Activated gamma-delta T cell treated with anti-CD3 and anti-CD28 coated beads, Interleukin-2, amount 50 U/mL, for 16 hours (primary cell): ENCODE data around the gene IL1RAP.

Experiments used
- DNase-seq: peaks from one replicate; pipeline ENCODE4 v3.0.0-alpha.2; 2020; ENCODE audit warnings: low read depth

IL1RAP gene

GRCh38 chr3:190579514-190580137, 65.7 kb downstream of the IL1RAP start:
- DNase-seq = no peak

DNA sequence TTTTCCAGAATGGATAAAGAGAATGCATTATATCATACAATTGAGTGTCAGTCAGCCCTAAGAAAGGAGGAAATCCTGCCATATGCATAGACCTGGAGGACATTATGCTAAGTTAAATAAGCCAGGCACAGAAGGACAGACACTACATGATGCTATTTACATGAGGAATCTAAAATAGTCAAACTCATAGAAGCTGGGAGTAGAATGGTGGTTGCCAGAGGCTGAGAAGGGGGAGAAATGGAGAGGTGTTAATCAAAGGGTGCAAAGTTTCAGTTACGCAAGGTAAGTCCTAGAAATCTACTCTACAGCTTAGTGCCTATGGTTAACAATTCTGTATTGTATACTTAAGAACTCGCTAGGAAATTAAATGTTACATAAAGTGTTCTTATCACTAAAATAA, 66.5 kb downstream of the IL1RAP start:
- DNase-seq = no peak

GRCh38 chr3:190581041-190581541, 67.2 kb downstream of the IL1RAP start:
- no peak for DNase-seq

GRCh38 chr3:190582667-190583066, 68.8 kb downstream of the IL1RAP start:
- no peak for DNase-seq

DNA sequence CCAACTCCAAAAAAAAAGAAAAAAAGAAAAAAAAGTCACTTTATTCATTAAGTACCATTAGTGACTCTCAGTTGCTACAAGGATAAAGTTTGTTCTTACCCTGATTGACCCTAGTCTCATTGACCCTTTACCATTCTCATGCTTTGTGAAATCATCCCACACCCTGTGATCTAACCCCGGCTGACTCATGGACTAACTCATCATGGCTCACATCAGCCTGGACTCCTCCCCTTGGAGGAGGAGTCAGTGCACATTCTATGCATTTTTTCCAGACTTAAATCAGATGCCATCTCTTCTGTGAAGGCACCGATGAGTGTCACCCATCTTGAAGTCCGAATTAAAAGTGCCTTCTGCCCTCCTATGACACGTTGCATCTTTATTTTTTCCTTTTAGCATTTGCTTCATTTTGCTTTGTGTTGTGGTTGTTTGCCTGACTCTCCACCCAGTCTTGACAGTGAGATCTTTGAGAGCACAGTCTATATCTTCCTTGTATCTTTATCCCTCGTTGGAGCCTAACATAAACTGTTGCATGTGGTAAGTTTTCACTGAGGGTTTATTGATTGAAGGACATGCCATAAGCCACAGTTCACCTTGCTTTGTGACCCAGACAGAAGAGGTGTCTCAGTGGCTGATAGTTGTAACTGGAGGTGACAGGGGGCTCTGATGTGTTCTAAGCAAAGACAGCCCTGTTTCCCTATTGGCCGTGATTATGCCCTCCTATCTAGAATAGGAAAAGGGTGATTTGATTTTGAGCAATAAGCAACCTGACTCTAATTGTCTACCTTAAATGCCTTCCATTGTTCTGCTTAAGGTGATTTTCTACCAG, 72.1 kb downstream of the IL1RAP start:
- DNase-seq = no peak

- DNase-seq = no peak
These were observed 72.7 kb downstream of the IL1RAP start for GRCh38 chr3:190586631-190587011.

DNA sequence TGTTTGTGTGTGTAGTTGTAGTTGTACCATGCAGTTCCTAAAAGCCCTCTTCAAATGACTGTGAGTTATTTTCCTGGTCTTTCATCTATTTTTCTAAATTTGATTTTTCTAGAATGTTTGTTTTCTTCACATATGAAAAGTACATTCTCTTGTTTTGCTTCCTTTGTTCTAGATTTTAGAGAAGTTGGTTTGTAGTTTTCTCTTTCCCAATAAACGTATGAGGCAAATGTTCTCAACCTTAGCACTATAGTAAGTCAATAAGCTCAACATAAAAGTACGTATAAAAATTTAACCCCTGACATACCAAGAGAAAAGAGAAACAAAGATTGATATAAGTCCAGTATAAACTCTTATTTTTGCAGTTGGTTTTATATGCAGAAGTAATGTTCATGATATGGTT, 74.7 kb downstream of the IL1RAP start:
- DNase-seq = no peak

DNA sequence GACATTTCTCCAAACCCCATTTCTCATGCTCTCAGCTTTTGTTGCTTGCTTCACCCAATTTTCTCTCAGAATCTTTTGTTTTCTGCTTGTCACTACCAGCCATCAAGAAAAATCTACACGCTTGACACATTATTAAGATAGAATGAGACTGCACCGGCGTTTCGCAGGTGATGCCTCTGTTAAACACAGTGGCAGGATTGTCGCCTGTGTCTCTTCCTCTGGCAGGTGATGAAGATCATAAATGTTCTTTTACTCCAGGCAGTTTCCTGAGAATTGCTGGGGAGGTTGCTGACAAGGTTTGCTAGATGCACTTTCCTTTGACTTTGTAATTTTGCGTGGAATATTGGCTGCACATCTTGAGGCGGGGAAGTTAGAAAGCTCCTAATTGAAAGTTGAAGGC, 75.4 kb downstream of the IL1RAP start:
- no peak for DNase-seq

- DNase-seq = no peak
These were observed 77.2 kb downstream of the IL1RAP start for GRCh38 chr3:190591080-190591479.

DNA sequence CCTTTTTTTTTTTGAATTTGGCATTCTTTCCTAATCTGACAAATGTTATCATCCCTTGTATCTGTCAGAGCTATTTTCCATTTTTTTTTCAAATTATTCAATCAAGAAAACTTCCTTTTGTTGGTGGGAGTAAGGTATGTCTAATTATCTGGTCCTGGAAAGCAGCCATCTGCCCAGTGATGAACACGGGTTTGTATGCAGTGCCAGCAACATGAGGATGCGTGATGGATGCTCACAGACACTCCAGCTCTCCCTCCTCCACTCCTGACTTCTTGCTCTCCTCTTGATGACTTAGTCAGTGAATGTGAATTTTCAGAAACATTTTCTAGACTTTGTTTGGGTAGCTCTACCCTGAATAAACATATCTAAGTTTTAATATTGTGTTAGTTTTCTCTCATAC, 79.2 kb downstream of the IL1RAP start:
- DNase-seq = no peak

DNA sequence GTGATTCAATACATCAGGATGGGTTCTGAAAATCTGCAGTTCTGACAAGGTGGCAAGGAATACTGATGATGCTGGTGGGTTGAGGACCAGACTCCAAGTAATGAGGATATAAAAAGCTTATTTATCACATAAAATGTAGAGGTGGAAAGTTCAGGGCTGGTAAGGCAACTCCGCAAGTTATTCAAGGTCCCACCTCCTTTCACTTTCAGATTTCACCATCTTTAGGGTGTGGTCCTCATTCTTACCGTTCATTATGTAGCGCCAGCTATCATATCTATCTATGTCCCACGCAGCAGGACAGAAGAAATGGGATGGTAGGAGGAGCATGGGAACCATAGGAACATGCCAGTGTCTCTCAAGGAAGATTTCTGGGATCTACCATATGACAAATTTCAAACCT, 80.3 kb downstream of the IL1RAP start:
- DNase-seq = no peak

- no peak for DNase-seq
These were observed 81.4 kb downstream of the IL1RAP start for GRCh38 chr3:190595179-190595795.

DNA sequence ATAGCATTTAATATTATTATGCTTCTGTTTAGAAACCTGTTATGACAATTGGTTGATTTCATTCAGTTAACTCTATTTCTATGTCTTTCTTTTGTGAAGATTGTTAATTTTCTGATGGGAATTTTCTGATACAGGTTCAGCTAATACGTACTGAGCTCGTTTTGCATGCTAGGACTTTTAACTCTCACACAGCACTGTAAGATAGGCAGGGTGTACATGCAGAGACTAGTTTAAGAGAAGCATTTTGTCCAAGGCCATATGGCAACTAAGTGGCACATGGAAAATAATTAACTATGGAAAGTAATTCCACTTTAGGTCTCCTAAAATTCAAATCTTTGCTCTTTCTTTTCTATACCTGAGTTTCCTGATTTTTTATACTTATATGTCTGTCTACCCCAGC, 81.9 kb downstream of the IL1RAP start:
- no peak for DNase-seq

DNA sequence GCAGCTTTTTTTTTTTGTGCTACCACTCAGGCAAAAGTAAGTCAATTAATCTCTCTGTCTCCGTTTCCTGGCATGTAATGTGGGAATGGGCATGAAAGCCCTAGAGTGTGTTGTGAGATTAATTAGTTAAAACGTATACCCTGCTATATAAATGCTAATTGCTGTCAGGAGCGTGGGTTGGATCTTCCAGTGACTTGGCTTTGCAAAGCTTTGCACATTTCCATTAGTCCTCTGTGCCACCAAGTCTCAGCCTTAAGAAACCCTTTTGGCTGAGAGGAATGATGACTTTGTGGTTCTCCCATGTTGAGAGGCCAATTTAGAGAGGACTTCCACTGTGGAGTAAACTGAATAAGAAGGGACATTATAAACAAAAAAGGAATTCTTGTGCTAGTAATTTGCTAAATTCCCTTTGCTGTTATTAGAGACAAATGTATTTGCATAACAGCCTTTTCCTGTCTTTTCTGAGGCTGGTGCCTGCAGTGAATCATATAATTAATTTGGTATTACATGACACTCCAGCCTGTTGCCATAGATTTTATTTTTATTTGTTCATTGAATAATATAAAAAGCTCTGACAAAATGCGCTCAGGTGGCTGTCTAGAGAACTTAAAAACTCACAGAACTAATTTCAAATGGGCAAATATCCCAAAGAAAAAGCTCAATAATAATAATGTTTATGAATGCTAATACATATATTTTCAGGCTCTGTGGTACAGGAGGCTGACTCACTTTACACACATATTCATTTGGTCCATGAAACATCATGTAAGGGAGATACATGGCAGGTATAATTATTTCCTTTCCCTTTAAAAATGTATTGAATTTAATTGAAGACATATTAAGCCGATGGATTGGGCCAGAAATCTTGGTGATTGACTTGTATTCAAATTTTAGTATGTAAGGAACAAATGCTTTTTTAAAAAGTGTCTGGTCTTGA, 82.7 kb downstream of the IL1RAP start:
- DNase-seq = no peak

- DNase-seq = no peak
These were observed 83.4 kb downstream of the IL1RAP start for GRCh38 chr3:190597291-190597690.

- DNase-seq = no peak
These were observed 87.7 kb downstream of the IL1RAP start for GRCh38 chr3:190601622-190602021.

DNA sequence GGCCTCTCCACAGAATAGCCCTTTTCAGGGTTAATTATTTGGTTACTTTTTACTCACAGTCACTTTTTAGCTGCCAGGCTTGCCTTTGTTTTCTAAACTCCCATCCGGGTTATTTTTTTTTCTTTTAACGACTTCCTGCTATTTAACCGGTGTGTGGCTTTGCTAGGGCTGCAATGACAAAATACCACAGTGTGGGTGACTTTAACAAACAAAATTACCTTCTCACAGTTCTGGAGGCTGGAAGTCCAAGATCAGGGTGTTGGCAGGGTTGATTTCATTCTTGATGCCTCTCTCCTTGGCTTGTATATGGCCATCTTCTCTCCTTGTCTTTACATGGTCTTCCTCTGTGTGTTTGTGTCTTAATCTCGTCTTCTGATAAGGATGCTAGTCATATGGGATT, 91.5 kb downstream of the IL1RAP start:
- DNase-seq = no peak

- no peak for DNase-seq
These were observed 92.7 kb downstream of the IL1RAP start for GRCh38 chr3:190606596-190606995.

- no peak for DNase-seq
These were observed 93.1 kb downstream of the IL1RAP start for GRCh38 chr3:190607021-190607420.

DNA sequence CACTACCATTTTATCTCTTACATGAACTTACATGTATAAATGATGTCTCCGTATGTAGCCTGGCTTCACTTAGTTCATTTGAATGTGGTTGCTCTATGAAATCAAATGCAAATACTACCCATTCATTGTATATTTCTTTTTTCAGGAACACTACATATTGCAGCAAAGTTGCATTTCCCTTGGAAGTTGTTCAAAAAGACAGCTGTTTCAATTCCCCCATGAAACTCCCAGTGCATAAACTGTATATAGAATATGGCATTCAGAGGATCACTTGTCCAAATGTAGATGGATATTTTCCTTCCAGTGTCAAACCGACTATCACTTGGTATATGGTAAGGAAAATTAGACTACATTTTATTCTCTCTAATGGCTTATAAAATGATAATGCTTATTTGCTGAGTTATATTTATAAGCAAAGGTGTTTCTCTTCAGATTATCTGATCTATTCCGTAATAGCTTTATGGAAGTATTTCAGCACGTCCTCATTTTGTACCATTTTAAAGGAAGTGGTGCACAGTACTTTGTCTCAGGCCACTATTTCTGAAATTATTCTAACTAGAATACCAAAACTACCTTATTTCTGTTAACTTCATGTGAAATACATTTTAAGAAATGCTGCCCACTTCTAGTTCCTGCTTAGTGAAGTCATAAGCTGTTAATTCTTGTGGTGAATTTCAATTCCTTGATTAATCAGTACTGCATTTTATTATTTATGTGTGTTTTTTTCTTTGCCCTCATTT, 95.1 kb downstream of the IL1RAP start:
- DNase-seq = no peak
